Measurements from ENCODE around the gene NUBP2. TPM values are rescaled to one million over a fixed set of nuclear protein-coding genes. Genes with fewer than 3 reads are reported as not detected.

Gene NUBP2, protein sequence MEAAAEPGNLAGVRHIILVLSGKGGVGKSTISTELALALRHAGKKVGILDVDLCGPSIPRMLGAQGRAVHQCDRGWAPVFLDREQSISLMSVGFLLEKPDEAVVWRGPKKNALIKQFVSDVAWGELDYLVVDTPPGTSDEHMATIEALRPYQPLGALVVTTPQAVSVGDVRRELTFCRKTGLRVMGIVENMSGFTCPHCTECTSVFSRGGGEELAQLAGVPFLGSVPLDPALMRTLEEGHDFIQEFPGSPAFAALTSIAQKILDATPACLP
- 10 to 100 TPM; 32.1 to 43.1 (median 39.3) TPM for total RNA-seq
- long read RNA-seq, donor 1, transcript NUBP2-215 (6 exons, 1,173 nt) = minor isoform, 16 of 100 reads
- long read RNA-seq, donor 1, transcript NUBP2-201 (7 exons, 1,413 nt) = major isoform, 61 of 100 reads
- long read RNA-seq, donor 1, partial matches to known transcripts = 6 of 100 reads
- long read RNA-seq, donor 1, other reads (novel, unspliced or antisense) = 5 of 100 reads
- long read RNA-seq, donor 2, transcript NUBP2-201 (7 exons, 1,413 nt) = major isoform, 37 of 65 reads
- long read RNA-seq, donor 2, transcript NUBP2-215 (6 exons, 1,173 nt) = minor isoform, 12 of 65 reads
- long read RNA-seq, donor 2, partial matches to known transcripts = 9 of 65 reads
- long read RNA-seq, donor 2, other reads (novel, unspliced or antisense) = 4 of 65 reads

DNA sequence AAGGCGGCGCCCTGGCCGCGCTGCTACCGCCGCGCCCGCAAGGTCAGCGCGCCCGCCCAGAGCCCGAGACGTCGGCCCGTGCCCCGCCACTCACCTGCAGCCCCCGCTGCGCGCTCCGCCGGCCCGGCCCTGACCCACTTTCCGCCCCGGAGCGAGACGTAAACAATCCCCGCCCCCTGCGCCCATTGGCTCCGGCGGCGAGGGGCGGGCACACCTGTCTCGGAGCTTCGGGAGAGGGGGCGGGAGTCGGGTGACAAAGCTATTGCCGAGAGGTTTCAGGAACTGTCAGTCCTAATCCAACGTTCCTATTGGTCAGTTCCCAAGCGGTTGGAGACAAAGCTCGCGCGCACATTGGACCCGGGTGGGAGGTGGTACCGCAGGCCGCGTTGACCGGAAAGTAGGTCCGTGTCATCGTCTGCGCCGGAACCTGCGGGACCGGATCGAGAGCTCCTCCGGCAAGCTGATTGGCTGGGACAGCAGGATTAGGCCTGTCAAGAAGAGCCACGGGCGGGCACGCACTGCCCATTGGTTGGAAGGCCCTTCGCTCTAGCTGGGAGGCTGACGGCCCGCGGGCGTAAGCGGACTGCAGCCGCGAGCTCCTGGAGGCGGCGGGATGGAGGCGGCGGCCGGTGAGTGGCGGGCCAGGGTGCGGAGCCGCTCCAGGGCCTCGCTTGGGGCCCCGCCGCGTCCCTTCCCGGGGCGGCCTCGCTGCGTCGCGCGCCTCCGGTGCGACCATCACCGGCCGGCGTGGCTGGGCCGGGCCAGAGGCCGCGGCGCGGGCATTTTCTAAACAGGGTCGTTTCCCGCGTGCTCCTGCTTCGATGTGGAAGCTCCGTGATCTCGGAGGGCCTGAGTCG is at the start of gene NUBP2, which contains the start of gene SPSB3:
NUBP2 (plus strand) TSS at position 553 of the 857 bp plus-strand sequence; CDS start at position 614, 61 bp downstream.
SPSB3 (minus strand) TSS at position 164 of the 857 bp plus-strand sequence. CDS start 1,088 bp downstream, outside the sequence.
- TF ChIP-seq, protein P1, sequence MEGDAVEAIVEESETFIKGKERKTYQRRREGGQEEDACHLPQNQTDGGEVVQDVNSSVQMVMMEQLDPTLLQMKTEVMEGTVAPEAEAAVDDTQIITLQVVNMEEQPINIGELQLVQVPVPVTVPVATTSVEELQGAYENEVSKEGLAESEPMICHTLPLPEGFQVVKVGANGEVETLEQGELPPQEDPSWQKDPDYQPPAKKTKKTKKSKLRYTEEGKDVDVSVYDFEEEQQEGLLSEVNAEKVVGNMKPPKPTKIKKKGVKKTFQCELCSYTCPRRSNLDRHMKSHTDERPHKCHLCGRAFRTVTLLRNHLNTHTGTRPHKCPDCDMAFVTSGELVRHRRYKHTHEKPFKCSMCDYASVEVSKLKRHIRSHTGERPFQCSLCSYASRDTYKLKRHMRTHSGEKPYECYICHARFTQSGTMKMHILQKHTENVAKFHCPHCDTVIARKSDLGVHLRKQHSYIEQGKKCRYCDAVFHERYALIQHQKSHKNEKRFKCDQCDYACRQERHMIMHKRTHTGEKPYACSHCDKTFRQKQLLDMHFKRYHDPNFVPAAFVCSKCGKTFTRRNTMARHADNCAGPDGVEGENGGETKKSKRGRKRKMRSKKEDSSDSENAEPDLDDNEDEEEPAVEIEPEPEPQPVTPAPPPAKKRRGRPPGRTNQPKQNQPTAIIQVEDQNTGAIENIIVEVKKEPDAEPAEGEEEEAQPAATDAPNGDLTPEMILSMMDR (IDR thresholded peaks at IDR 0.05) = peak; percentile 27
- peaks cover 17% of the 10 kb centered on the region for H3K4me1 ChIP-seq (ENCODE audit: low read depth)
- ATAC-seq = peak; percentile 91
- H3K4me3 ChIP-seq = peak within 1 kb of the TSS; percentile 69
- no peaks in the 10 kb centered on the region for H3K9me3 ChIP-seq
- peaks cover 6% of the 10 kb centered on the region for H3K36me3 ChIP-seq (ENCODE audit: low read depth)
- intact Hi-C loops (cut with DNase I, micrococcal nuclease) = no loop called here
- DNase-seq = peak; percentile 99 to 100 (median 99)

DNA sequence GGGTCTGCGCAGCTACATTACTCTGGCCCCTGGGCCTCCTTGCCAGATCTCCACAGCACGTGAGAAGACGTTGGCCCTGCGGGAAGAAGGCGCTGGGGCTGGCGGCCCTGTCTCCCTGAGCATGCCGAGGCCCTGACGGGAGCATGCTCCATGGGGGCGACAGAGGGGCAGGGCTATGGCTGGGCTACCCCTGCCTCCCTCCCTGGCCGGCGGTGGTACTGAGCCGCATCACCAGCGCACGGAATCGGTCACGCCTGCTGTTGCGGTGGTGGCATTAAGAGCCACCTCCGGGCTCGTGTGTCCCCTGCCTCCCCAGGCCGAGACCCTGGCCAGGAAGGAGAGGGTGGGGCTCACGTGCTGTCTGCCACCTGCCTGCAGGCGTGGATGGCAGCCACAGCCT is 48.6 kb upstream of the NUBP2 start:
- ATAC-seq = no peak
- TF ChIP-seq, protein P1 (IDR thresholded peaks at IDR 0.05) = no peak
- H3K36me3 ChIP-seq (ENCODE audit: low read depth) = no peaks in the 10 kb centered on the region

DNA sequence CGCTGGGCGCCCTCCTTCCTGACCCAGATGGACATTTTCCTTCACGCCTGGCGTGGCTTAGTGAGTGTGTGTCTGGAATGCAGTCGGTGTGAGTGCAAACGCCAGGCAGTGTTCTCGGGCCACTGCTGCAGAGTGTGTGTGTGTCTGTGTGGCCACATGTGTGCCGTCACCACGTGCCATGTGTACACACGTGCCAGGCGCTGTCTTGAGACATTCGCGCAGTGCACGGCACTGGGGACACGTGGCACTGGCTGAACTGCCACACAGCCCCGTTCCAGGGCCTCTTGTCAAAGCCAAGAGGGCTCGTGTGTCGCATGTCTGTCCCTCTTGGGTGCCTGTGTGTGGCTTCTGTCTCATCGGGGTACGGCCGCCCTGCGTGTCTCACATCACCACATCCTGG is 47.9 kb upstream of the NUBP2 start:
- ATAC-seq (no peak), DNase-seq (no peak)
- intact Hi-C loops (cut with DNase I, micrococcal nuclease) = no loop called here
- TF ChIP-seq, protein P1 (IDR thresholded peaks at IDR 0.05) = no peak
- H3K4me3 ChIP-seq = no peak overlapping the region
- no peaks in the 10 kb centered on the region for H3K9me3 ChIP-seq
- H3K4me1 ChIP-seq (ENCODE audit: low read depth) = no peaks in the 10 kb centered on the region
- H3K36me3 ChIP-seq (ENCODE audit: low read depth) = no peaks in the 10 kb centered on the region

More for the DNA sequence above, 48.6 kb upstream of the NUBP2 start:
- Histone ChIP-seq H3K9me3 (no peaks in the 10 kb centered on the region), H3K4me3 (no peak overlapping the region), H3K4me1 (ENCODE audit: low read depth) (no peaks in the 10 kb centered on the region)
- intact Hi-C loops (cut with DNase I, micrococcal nuclease) = no loop called here
- DNase-seq = no peak

DNA sequence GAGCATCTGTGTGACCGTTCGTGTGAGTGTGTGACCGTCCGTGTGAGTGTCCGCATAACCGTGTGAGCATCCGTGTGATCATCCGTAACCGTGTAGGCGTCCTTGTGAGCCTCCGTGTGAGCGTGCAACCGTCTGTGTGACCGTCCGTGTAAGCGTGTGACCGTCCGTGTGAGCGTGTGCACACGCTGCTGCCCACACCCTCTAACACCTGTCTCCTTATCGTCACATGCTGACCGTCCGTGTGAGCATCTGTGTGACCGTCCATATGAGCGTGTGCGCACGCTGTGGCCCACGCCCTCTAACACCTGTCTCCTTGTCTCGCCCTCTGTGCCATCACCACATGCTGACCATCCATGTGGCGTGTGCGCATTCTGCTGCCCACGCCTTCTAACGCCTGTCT is 42.5 kb upstream of the NUBP2 start:
- DNase-seq (no peak), ATAC-seq (no peak)
- intact Hi-C loops (cut with DNase I, micrococcal nuclease) = no loop called here
- H3K4me1 ChIP-seq (ENCODE audit: low read depth) = no peaks in the 10 kb centered on the region
- no peak overlapping the region for H3K4me3 ChIP-seq
- no peaks in the 10 kb centered on the region for H3K9me3 ChIP-seq
- H3K36me3 ChIP-seq (ENCODE audit: low read depth) = no peaks in the 10 kb centered on the region
- TF ChIP-seq, protein P1 (IDR thresholded peaks at IDR 0.05) = no peak

DNA sequence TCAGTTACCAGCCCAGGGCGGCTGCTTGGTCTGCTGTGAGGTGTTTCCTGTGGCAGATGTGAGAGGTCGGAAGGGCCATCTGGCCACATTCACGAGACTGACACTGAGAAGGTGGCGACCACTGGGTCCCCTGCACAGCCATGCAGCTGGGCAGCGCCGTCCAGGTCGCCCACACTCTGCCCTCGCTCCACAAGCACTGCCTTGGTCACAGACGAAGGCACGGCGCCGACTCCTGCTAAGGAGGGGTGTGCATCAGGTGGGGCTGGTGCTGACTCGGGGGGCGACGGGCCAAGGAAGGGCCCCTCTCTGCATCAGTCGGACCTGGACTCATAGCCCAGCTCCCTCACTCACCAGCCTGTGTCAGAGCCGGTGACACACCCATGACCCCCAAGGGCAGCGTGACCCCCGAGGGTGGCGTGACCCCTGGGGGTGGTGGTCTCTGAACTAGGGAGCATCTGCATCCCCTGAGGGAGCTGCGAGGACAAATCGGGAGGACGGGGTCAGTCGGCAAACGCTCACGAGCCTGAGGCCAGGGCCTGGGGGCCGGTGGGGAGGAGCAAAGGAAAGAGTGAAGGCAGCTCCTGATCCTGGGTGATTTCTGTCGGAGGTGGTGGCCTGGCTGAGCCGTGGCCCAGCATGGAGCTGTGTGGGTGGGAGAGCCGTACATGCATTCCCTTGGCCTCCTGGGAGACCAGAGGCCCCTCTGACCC is 41.8 kb upstream of the NUBP2 start:
- ATAC-seq = no peak
- TF ChIP-seq, protein P1 (IDR thresholded peaks at IDR 0.05) = no peak
- Histone ChIP-seq H3K4me1 (ENCODE audit: low read depth) (no peaks in the 10 kb centered on the region), H3K36me3 (ENCODE audit: low read depth) (no peaks in the 10 kb centered on the region), H3K4me3 (no peak overlapping the region), H3K9me3 (no peaks in the 10 kb centered on the region)
- no peak for DNase-seq
- intact Hi-C loops (cut with DNase I, micrococcal nuclease) = no loop called here

Data from mucosa of descending colon (tissue), 3 donors.